GM13977 (cell line): ENCODE data around the gene SPECC1.

ENCODE experiments used
- DNase-seq: peaks from one replicate; pipeline ENCODE4 v3.0.0; 2012; ENCODE audit warnings: low spot score
- CTCF ChIP-seq: IDR thresholded peaks from 2 replicates; pipeline ENCODE4 v1.5.1; 2012; ENCODE audit warnings: mild to moderate bottlenecking, control low read depth; ENCODE audit not compliant: insufficient read depth; ENCODE audit errors: extremely low read depth, missing control alignments
- in situ Hi-C: fragments of 300-500 bp; cut with MboI; formaldehyde crosslinking; loops from one replicate; pipeline ENCODE4 v1.12.0; 2022; ENCODE audit warnings: low sequenced_read_pairs, low pct_unique_long_range_greater_than_20kb, mixed read lengths, inconsistent platforms; ENCODE audit not compliant: unreplicated experiment

The SPECC1 gene

GRCh38 chr17:20120836-20121235 is 111.7 kb downstream of the SPECC1 start:
- DNase-seq, result no peak
- TF ChIP-seq CTCF, result no peak
- in situ Hi-C loops, result loop anchor here (10.0 kb wide), 1 partner anchor 194 kb away; no protein-coding TSS in a partner anchor

GRCh38 chr17:20121359-20122253 is 112.4 kb downstream of the SPECC1 start:
- peak; percentile 87 for TF ChIP-seq CTCF
- DNase-seq, result peak; percentile 77
- in situ Hi-C loops, result loop anchor here (10.0 kb wide), 1 partner anchor 193 kb away; no protein-coding TSS in a partner anchor

- DNase-seq, result no peak
- in situ Hi-C loops, result loop anchor here (10.0 kb wide), 1 partner anchor 192 kb away; no protein-coding TSS in a partner anchor
- TF ChIP-seq CTCF, result no peak
These were observed 113.2 kb downstream of the SPECC1 start for GRCh38 chr17:20122254-20122879.

- TF ChIP-seq CTCF, result no peak
- no peak for DNase-seq
- in situ Hi-C loops, result loop anchor here (10.0 kb wide), 1 partner anchor 192 kb away; no protein-coding TSS in a partner anchor
These were observed 114.0 kb downstream of the SPECC1 start for GRCh38 chr17:20123209-20123608.

GRCh38 chr17:20125724-20126123 is 116.6 kb downstream of the SPECC1 start:
- no peak for TF ChIP-seq CTCF
- in situ Hi-C loops, result loop anchor here (10.0 kb wide), 1 partner anchor 189 kb away; no protein-coding TSS in a partner anchor
- DNase-seq, result no peak

GRCh38 chr17:20127360-20128035 is 118.3 kb downstream of the SPECC1 start:
- no peak for TF ChIP-seq CTCF
- in situ Hi-C loops, result loop anchor here (10.0 kb wide), 1 partner anchor 187 kb away; no protein-coding TSS in a partner anchor
- DNase-seq, result no peak
